ENCODE data around the gene COLEC12.

Gene COLEC12

GRCh38 chr18:362311-363290 lies 137.9 kb downstream of the COLEC12 start:
- no peak for DNase-seq (ENCODE audit: low read depth in 2 of 2)

- DNase-seq (ENCODE audit: low read depth in 2 of 2), result no peak
These were observed 138.6 kb downstream of the COLEC12 start for GRCh38 chr18:361941-362310.

GRCh38 chr18:361100-361732 lies 139.3 kb downstream of the COLEC12 start:
- DNase-seq (ENCODE audit: low read depth in 2 of 2), result no peak

GRCh38 chr18:360676-361075 lies 139.8 kb downstream of the COLEC12 start:
- DNase-seq (ENCODE audit: low read depth in 2 of 2), result no peak

GRCh38 chr18:356778-357177 lies 143.7 kb downstream of the COLEC12 start:
- DNase-seq (ENCODE audit: low read depth in 2 of 2), result no peak

GRCh38 chr18:355678-356077 lies 144.8 kb downstream of the COLEC12 start:
- DNase-seq (ENCODE audit: low read depth in 2 of 2), result no peak

GRCh38 chr18:354471-354870 lies 146.0 kb downstream of the COLEC12 start:
- no peak for DNase-seq (ENCODE audit: low read depth in 2 of 2)

- DNase-seq (ENCODE audit: low read depth in 2 of 2), result no peak
These were observed 146.5 kb downstream of the COLEC12 start for GRCh38 chr18:354003-354402.

GRCh38 chr18:352438-352837 lies 148.1 kb downstream of the COLEC12 start:
- DNase-seq (ENCODE audit: low read depth in 2 of 2), result no peak

GRCh38 chr18:350953-351572 lies 149.4 kb downstream of the COLEC12 start:
- DNase-seq (ENCODE audit: low read depth in 2 of 2), result no peak

- DNase-seq (ENCODE audit: low read depth in 2 of 2), result no peak
These were observed 153.9 kb downstream of the COLEC12 start for GRCh38 chr18:346600-346999.

- DNase-seq (ENCODE audit: low read depth in 2 of 2), result no peak
These were observed 159.4 kb downstream of the COLEC12 start for GRCh38 chr18:341102-341501.

GRCh38 chr18:340044-340443 lies 160.5 kb downstream of the COLEC12 start:
- DNase-seq (ENCODE audit: low read depth in 2 of 2), result no peak

- no peak for DNase-seq (ENCODE audit: low read depth in 2 of 2)
These were observed 161.3 kb downstream of the COLEC12 start for GRCh38 chr18:339200-339599.

- DNase-seq (ENCODE audit: low read depth in 2 of 2), result no peak
These were observed 163.8 kb downstream of the COLEC12 start for GRCh38 chr18:336713-337112.

- DNase-seq (ENCODE audit: low read depth in 2 of 2), result no peak
These were observed 164.8 kb downstream of the COLEC12 start for GRCh38 chr18:335733-336132.

GRCh38 chr18:334575-335132 lies 165.8 kb downstream of the COLEC12 start:
- no peak for DNase-seq (ENCODE audit: low read depth in 2 of 2)

- DNase-seq (ENCODE audit: low read depth in 2 of 2), result no peak
These were observed 167.6 kb downstream of the COLEC12 start for GRCh38 chr18:332721-333510.

- DNase-seq (ENCODE audit: low read depth in 2 of 2), result no peak
These were observed 168.5 kb downstream of the COLEC12 start for GRCh38 chr18:332007-332406.

- no peak for DNase-seq (ENCODE audit: low read depth in 2 of 2)
These were observed 169.2 kb downstream of the COLEC12 start for GRCh38 chr18:331221-331821.

- DNase-seq (ENCODE audit: low read depth in 2 of 2), result no peak
These were observed 171.6 kb downstream of the COLEC12 start for GRCh38 chr18:328928-329327.
